DMS114 treated with DMSO at 0.1 percent for 48 hours (cell line): ENCODE results near the gene C9orf72.

Experiments used
- DNase-seq: peaks from one replicate; lab custom pipeline; 2025; ENCODE audit not compliant: unreplicated experiment; lab: John Stamatoyannopoulos, UW

The C9orf72 gene

GRCh38 chr9:27539479-27540441 lies 33.5 kb downstream of the C9orf72 start:
- DNase-seq, result no peak

DNA sequence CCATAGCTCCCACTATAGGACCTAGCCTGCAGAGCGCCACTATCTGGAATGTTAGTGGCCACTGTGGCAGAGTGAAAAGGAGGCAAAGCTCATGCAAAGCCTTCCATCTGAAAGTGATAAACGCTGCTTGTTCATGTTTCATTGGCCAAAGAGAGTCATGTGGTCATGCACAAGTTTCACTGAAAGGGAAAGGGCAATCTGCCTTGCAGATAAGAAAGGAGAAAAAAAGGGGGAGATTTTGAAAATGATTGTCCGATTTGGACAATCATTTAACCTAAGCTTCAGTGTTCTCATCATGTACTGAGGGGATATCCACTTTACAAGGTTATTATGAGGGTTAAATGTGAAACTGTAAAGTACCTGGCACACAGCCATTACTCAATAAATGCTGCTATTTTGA lies 34.6 kb downstream of the C9orf72 start:
- DNase-seq, result no peak

DNA sequence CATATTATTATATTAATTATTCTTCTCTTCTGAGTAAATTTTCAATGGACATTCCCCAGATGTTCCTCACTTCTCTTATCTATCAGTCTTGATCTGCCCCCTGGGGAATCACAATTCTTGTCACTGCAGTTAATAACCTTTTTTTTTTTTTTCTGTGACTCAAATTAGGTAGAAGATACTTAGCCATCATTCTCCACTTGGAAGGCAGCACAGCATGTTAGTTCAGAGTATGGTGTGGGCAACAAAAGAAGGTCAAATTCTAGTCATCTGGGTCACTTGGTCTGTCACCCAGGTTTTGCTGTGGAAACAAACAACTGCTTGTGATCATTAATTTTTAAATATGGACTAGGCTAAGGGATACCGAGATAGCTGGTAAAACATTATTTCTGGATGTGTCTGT lies 35.5 kb downstream of the C9orf72 start:
- no peak for DNase-seq

- no peak for DNase-seq
Measured at GRCh38 chr9:27537027-27537435, 36.2 kb downstream of the C9orf72 start.

DNA sequence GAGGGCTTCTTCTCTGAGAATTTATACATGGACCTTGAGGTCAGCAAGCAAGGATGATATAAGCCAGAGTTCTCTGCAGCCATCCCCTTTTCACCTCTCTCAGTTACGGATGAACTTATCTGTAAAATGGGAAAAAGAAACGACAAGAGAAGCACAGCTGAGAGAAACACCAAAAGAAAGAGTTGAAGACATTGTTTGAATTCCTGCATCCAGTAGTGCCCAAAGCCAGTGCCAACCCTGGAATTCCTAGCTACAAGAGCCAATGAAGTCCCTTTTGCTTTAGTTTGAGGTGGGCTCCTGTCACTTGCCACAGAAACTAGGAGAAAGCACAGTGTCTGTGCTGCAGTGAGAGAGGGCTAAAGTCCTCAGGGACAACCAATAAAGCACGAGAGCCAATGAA lies 37.1 kb downstream of the C9orf72 start:
- no peak for DNase-seq

DNA sequence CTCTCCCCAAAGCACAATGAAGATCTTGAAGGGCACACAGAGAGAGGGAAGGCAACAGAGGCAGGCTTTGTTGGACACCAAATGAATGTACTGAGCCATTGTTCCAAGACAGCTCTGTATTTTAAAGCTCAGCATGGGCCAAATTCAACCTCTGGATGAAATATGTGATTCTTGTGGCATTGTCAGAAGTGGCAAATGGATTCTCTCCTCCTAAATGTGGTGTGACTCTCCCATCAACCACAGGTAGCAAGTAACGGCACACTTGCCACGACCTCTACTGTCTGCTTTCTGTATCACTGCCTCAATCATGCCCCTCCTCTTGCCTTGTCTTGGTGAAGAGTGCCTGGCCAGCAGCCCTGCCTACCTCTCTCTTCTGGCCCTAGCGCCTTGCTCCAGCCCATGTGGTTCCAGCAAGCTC lies 37.6 kb downstream of the C9orf72 start:
- DNase-seq, result no peak

GRCh38 chr9:27534658-27535209 lies 38.5 kb downstream of the C9orf72 start:
- DNase-seq, result no peak

GRCh38 chr9:27534131-27534530 lies 39.1 kb downstream of the C9orf72 start:
- no peak for DNase-seq

DNA sequence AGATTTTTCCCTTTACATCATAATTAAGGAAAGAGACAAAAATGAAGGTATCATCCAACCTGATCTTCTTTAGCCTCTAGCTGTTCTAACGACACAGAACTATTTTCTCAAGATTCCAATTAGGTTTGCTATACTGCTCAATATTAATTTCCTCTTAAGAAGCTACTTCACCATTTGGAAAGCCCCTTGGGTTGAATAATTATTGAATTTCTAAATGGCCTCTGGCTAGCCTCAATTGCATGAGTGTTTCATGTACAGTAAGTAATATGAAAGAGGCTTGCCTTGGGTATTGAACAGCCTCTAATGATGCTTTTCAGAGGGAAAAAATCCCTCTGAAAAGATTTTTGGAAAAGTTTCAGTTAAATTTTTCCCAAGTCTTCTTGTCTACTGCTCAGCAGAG lies 40.0 kb downstream of the C9orf72 start:
- DNase-seq, result no peak

DNA sequence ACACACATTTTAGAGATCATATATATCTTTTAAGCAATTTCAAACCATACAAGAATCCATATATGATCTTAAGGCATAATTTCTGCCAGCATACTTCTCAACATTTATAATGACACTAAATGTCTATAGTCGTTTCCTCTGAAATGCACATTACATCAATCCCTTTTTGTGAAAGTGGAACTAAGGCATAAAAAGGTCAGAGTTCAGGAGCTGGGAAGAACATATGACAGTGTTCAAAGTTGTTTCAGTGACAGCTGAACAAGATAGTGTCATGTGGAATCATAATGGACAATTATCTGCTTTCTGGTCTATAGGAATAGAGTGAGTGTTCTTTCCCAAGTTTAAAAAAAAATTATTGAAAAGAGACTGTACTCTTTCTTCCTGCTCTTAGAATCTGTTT lies 41.2 kb downstream of the C9orf72 start:
- no peak for DNase-seq

GRCh38 chr9:27530915-27531755 lies 42.1 kb downstream of the C9orf72 start:
- DNase-seq, result no peak

DNA sequence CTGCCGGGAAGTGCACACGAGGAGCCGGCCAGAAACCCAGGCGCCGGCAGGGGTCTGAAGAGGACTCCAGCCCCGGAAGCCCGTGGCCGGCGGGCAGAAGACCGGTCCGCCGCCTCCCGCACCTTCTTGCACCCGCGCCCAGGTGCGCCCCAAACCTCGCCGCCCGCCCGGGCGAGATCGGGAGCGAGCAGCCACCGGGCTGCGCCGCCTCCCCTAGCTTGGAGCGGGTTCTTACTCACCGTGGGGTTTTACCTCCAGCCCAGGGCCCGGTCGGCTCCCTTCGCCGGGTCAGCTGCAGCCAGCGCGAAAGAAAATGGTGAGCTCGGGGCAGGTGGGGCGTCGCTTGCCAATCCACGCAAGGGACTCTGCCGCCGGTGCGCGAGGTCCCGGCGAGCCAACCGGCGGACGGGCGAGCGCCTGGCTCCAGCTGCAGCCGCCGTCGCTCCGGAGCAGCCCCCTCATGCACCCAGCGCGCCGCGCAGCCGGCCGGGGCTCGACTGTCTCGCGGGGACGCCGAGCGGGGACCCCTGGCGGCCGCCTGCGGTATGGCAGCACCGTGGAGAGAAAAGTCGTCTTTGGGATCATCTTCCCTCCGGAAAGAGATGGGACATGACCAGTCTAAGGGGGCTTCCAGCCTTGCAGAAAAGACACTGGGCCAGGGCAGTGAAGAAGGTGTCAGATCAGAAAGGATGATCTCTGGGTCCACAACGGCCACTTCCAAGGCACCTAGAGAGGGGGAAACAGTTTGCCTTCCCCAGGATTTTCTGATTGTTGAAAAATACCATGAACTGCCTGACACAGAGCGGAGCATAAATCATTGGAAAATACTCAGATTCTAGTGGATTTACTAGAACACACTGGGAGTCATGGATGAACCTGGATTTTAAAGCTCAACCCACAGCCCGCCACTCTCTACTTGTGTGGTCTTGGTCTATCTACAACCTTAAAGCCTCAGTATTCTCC lies 43.7 kb downstream of the C9orf72 start, which contains the start of gene MOB3B:
TSS of gene MOB3B (minus strand) at position 499 of the 963 bp plus-strand sequence. CDS start 74,264 bp downstream, outside the sequence.
- DNase-seq, result peak; percentile 8

DNA sequence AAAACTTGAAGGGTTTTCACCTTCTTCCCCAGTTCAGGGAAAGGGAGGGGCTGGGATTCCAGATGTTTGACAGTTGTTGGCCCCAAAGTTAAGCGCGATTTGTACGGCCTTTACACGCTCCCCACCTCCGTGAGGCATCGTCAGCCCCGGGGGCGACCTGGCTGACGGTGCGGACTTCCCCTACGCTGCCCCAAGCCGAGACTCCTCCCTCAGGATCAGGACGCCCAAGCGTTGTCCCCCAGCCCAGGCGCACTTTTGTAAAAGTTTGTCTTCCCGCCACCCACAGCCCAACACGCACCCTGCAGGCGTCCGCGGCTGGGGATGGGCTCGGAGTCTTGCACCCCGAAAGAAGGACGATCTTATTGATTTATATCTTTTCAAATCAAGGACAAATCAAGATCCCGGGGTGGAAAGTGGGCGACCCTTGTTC lies 44.4 kb downstream of the C9orf72 start:
- DNase-seq, result no peak

DNA sequence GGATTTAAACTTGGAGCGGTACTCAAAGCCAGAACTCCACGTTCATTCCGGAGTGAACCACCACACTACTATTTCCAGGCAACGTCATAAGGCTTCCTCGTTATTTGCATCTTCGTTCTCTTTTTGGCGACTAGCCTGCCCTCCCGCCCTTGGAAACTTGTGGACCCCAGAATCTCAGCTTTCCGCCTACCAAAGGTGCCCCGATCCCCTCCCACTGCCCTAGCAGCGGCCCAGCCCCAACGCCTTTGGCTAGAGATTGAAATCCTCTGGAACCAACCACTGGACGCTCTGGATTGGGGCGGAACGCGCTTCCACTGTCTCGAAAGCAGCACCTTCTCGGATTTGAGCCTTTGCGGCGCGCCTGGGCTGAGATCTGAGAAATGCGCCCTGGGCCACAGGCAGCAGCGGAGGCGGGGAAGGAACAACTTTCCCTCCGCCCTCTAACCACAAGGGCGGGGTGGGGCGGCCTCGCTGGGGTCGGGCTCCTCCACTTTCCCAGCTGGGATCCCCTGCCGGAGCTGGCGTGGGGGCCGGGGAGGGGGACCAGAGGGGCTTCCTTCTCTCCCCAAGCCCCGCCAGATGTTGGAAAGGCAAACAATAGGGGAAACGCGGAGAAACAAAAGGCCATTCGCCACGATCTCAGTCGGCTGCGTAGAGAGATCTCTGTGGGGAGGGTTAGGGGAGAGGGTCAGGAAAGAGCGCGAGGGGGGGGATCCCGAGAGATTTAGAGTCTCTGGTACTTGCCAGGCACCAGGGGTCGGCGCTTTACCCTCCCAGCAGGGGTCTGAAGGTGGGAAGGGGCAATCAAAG lies 45.0 kb downstream of the C9orf72 start:
- no peak for DNase-seq

GRCh38 chr9:27527702-27528075 lies 45.6 kb downstream of the C9orf72 start:
- no peak for DNase-seq

DNA sequence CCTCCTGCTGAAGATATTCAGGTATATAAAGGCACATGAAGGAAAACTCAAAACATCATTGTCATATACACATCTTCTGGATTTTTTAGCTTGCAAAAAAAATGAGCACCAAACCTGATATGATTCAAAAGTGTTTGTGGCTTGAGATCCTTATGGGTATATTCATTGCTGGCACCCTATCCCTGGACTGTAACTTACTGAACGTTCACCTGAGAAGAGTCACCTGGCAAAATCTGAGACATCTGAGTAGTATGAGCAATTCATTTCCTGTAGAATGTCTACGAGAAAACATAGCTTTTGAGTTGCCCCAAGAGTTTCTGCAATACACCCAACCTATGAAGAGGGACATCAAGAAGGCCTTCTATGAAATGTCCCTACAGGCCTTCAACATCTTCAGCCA lies 49.0 kb downstream of the C9orf72 start, which contains the start of gene IFNK:
TSS of gene IFNK (plus strand) at position 55 of the 400 bp plus-strand sequence. CDS start at position 102, 47 bp downstream.
- no peak for DNase-seq

- no peak for DNase-seq
Measured at GRCh38 chr9:27523141-27523540, 50.1 kb downstream of the C9orf72 start.

DNA sequence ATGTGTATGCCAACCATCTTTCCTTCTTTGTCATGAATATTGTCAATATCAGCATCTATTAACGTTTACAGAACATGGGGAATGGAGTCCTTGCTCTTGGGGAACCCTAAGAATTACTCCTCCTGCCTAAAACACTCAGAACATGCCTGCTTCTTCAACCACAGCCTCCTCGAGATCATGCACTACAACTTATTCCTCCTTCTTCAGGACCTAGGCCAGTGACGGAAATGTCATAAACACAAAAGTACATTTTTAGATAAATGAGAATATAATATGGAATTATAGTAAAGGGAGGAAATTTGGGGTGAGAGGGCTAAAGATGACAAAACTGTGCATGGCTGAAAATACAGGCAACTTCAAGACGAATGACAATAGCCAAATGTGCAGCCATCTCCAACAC lies 52.3 kb downstream of the C9orf72 start:
- DNase-seq, result no peak
